Loucy (cell line): ENCODE results near the gene MRPS9.

ENCODE experiments used
- CTCF ChIP-seq: fragments of 200-600 bp; sonication (generic); conservative IDR thresholded peaks from 2 replicates; pipeline ENCODE4 v1.5.1; 2014; ENCODE audit warnings: mild to moderate bottlenecking, antibody characterized with exemption, low read length
- EZH2phosphoT487 ChIP-seq: fragments of 200-600 bp; IDR thresholded peaks from 2 replicates; pipeline ENCODE4 v1.6.1; 2018; ENCODE audit warnings: antibody characterized with exemption, mild to moderate bottlenecking, moderate library complexity, borderline replicate concordance

DNA sequence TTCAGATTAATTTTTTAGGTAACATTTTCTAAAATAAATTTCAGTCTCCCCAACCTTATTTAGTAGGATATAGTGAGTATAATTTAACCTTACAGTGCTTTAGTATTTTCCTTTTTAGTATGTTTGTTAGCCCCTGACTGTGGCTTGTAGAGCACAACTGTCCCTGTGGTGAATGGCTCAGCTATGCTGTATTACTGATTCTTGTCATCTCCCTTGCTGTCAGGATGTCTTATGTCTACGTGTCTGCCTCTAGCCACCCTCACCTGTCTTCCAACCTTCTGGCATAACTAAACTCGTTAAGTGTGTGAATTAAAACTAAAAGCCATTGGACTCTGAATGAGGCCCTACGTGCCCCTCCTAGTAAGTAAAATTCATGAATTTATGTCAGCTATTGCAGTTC lies 18.4 kb downstream of the MRPS9 start:
- TF ChIP-seq CTCF (no peak), EZH2phosphoT487 (no peak)
